ENCODE results near the gene METTL17.
"Not testable (repeated sequence)": the region's sequence is repeated elsewhere in the genome, so short reads cannot be mapped to it uniquely, and the experiment has no call there.

Gene METTL17

DNA sequence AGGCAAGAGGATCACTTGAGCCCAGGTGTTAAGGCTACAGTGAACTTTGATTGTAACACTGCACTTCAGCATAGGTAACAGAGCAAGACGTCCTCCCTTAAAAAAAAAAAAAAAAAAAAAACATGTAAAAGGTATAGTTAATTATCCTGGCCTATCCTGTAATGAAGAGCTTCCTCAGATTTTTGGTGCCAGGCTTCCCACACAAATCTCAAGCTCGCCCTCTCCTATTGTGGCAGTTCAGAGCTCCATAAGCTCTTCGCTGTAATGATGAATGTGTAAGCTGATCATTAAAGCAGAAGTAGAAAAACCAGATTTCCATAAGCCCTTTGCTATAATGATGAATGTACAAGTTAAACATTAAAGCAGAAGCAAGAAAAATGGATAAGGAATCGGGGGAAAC lies 7.3 kb downstream of the METTL17 start:
- no peak for DNase-seq (ENCODE audit: low read depth)

- DNase-seq (ENCODE audit: low read depth): no peak
Observed at GRCh38 chr14:20997564-20997963, 7.8 kb downstream of the METTL17 start.

GRCh38 chr14:20998139-20998538 lies 8.4 kb downstream of the METTL17 start:
- no peak for DNase-seq (ENCODE audit: low read depth)

DNA sequence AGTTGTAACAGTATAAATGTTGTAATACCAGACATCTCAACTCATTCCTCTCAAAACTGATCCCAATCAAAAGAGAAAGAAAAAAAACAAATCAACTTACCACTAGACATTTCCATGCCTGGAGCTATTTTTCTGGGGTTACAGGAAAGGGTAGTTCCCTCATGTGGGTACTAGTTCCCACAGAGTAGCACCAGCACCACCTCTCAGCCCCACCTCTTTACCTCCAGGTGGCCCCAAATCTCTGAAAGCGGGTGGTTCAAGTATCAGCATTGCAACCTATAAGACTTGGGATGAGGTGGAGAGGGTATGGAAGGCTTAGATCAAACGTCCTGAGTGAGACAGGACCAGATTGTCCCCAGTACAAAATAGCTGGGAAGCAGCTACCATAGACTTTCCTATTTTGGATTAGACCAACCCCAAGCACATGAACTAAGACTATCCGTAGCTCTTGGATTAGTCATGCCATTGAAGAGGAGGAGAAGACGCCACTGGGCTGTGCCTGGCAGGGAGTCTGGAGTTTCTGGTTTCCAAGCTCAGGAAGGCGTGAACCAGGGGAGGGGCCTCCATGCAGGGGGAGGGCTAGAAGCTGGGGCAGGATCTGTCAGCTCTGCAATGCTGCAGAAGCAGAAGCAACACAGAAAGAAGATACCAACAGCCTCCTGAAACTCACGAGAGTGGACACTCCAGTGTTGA lies 9.0 kb downstream of the METTL17 start, which contains the start of gene SLC39A2:
Gene SLC39A2 (plus strand): TSS at position 620 of the 693 bp plus-strand sequence. CDS start 154 bp downstream, outside the sequence.
- DNase-seq (ENCODE audit: low read depth): peak; percentile 57

GRCh38 chr14:20999591-20999990 lies 9.8 kb downstream of the METTL17 start:
- no peak for DNase-seq (ENCODE audit: low read depth)

GRCh38 chr14:21001218-21001617 lies 11.4 kb downstream of the METTL17 start:
- DNase-seq (ENCODE audit: low read depth): no peak

DNA sequence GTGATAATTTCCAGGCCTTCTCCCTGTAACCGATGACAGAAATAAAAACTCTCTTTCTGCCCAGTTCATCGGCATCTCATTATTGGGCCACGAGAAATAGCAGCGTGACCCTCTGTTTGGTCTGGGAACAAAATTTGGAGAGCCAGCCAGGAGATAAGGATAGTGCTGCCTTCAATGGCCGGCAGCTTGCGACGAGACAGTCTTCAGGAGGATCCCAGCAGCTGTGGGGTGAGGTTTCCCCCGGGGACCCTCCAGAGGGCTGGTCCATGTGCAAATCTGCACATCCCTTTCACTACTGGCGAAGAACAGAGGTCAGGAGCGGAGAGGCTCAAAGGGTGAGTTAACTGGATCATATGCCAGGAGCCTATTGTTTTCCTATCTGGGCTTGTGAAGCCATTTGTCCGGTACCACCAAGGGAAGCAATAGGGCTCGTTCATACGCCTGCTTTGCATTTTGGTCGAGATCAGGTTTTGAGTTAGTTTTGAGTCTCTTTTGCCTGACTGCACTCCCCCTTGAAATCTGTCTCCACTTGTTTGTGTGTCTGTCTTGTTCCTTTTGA lies 14.1 kb downstream of the METTL17 start:
- DNase-seq (ENCODE audit: low read depth): no peak

GRCh38 chr14:21009721-21010120 lies 19.9 kb downstream of the METTL17 start:
- not testable (repeated sequence) for DNase-seq (ENCODE audit: low read depth)

DNA sequence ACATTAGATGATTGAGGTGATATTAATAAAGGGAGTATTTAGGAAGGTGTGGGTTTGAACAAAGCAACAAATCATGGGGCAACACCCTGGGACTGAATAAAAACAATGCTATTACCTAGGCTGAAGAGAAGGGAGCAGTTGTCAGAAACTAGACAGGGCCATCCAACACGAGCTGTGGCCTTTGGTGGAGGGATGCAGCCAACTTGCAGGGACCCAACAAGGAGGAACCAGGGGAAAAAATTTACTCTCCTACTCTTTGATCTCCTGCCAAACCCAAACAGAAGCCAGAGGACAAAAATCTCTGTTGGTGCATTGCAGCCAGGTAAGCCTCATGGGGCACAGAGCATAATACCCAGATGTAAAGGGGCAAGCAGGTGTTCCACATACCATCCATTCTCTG lies 21.4 kb downstream of the METTL17 start:
- DNase-seq (ENCODE audit: low read depth): no peak

DNA sequence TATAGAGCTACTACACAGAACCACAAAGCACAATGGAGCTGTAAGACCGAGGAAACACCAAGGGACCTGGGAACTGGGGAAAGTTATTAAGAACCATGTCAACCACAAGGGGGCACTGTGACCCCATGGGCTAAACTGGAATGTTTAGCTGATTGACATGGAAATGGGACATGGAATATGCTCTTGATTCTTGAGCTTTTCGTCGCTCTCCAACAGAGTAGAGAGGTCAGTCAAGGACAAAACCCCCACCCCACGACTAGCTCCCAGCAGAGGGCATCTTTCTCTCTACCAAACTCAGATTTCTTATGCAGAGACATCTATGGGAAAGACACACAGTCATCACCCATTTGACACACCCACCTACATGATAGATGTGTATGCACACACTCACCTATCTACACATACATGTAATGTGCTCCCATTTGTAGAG lies 25.0 kb downstream of the METTL17 start:
- DNase-seq (ENCODE audit: low read depth): peak; percentile 81

GRCh38 chr14:21015312-21015711 lies 25.5 kb downstream of the METTL17 start:
- no peak for DNase-seq (ENCODE audit: low read depth)

- no peak for DNase-seq (ENCODE audit: low read depth)
Observed at GRCh38 chr14:21016413-21017190, 26.8 kb downstream of the METTL17 start.

DNA sequence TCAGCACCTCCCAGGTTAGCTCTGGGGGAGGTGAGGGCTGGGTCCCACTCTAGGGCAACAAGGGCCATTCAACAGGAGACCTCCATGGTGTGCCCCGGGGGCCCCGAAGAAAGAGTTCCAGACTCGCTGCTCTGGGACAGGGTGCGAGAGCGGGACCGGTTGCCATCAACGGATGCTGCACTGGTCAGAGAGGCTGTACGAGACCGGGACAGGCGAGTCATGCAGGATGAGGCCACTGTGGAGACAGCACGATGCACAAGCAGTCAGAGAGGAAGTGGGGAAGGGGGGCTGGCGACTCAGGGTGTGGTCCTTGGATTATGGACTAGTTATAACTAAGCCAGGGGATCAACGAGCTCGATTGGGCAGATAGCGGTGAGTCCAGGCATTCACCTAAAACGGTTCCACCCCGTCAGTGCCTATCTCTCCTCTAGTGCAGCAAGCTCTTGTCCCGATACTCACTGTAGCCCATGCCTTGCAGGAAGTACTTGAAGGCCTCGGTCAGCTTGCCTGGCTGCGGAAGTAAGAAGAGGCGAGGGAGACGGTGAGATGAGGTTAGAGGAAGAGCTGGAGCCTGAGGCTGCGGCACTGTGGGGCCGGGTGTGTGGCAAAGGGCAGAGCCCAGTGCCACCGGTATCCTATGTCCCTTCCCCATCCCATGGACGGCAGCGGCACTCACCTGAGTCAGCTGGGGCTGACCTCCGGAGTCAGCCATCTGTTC lies 27.9 kb downstream of the METTL17 start:
- no peak for DNase-seq (ENCODE audit: low read depth)

DNA sequence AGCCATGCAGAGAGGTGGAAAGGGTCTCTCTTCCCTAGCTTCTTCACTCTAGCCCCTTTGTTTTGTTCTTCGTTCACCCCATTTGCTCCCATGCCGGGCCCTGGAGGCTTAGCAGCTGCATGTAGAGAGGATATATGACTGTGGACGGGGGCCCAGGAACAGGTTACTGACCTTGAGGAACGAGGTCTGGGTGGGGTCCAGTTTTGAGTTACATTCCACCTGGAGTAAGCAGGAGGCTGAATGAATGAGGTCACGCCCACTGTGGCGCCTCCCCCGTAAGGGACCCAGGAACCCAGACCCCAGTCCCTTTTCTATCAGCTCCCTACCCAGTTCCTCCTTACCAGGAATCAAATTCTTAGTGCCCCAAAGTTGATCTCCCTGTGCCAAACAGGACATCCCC lies 28.5 kb downstream of the METTL17 start:
- DNase-seq (ENCODE audit: low read depth): no peak

DNA sequence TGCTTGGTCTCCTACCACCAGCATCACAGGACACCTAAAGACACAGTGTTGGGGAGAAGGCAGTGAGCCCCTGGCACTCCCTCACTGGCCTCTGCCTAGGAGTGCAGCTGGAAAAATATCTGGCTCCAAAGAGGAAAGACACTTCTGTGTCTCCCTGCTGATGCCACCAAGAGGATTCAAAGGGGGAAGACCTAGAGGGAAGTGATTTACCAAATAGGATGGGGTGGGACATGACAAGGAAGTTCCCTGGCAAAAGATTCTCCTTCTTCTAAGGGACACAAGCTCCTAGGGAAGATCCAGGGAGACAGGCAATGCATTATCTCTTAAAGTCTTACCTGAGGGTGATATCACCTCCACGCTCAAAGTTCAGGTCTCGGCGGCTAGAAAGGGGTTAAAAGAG lies 29.0 kb downstream of the METTL17 start:
- no peak for DNase-seq (ENCODE audit: low read depth)

DNA sequence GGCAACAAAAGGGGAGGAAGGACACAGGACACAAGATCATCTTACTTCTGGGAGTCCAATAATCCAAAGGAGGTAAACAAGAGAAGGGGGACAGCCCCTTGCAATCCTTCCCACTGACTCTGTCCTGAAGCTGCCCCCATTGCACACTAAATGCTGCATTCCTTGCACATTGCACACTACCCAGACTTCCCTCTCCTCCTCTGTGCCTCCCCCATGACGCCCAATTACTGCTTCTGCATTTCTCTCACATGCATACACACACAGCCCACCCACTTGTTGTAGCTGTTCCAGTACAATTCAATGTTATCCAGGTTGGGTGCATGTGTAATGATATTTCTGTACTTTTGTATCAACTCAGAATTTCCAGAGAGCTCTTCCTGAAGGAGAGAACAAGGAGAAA lies 29.6 kb downstream of the METTL17 start:
- DNase-seq (ENCODE audit: low read depth): no peak

- no peak for DNase-seq (ENCODE audit: low read depth)
Observed at GRCh38 chr14:21020977-21021545, 31.3 kb downstream of the METTL17 start.

GRCh38 chr14:21022686-21023085 lies 32.9 kb downstream of the METTL17 start:
- no peak for DNase-seq (ENCODE audit: low read depth)

DNA sequence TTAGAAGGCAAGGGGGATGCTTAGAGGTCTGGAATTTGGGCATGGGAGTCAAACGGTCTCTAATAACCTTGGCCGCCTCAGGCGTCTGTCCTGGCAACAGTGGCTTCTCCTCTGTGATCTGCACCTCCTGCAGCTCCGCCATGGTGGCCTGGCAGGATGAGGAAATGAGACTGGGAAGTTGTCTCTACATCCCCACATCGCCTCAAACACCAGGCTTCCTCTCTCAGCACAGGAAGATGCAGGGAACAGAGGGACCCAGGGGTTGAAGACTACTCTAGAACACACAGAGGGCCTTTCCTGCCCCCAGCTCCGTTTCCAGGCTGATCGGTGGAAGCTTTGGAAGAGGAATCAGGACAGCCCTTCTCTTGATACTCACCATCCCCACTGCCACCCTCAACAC lies 33.4 kb downstream of the METTL17 start:
- no peak for DNase-seq (ENCODE audit: low read depth)

GRCh38 chr14:21023817-21024584 lies 34.2 kb downstream of the METTL17 start:
- no peak for DNase-seq (ENCODE audit: low read depth)

Data from ELR (cell line).